ENCODE data around the gene RPRM. TPM values are rescaled to one million over a fixed set of nuclear protein-coding genes. Genes with fewer than 3 reads are reported as not detected.

The RPRM gene
- total and polyA plus RNA-seq, 10 of the 15 experiments (the other 5 are each of a cell fraction or from before 2014, with no cell fraction given), result 0.06 to 0.37 (median 0.11) TPM; not detected in 7

GRCh38 chr2:153455861-153456260, 22.7 kb downstream of the RPRM start:
- Histone ChIP-seq H3K9me3 (replicated peaks; ENCODE audit: control insufficient read depth, insufficient read depth, low read length) (no peaks in the 10 kb centered on the region), H4K20me1 (ENCODE audit: control insufficient read depth, insufficient read depth) (no peaks in the 10 kb centered on the region), H3K9ac (ENCODE audit: control insufficient read depth, insufficient read depth, low read length) (no peak overlapping the region), H3K4me3 (no peak overlapping the region), H3K4me2 (ENCODE audit: control insufficient read depth, insufficient read depth) (no peak overlapping the region), H3K27me3 (replicated peaks in 1 of 2; ENCODE audit: control insufficient read depth in 2 of 2, insufficient read depth in 2 of 2, low read length in 1 of 2) (no peaks in the 10 kb centered on the region; a peak in 1 of 4 replicates), H3K27ac (ENCODE audit: control insufficient read depth, insufficient read depth) (no peak overlapping the region), H3K4me1 (ENCODE audit: control insufficient read depth, insufficient read depth, low read length) (no peaks in the 10 kb centered on the region), H2AFZ (ENCODE audit: control insufficient read depth, low read depth, low read length) (no peak overlapping the region), H3K36me3 (ENCODE audit: control insufficient read depth in 2 of 2, insufficient read depth in 2 of 2, low read length in 1 of 2) (no peaks in the 10 kb centered on the region), H3K79me2 (ENCODE audit: control insufficient read depth, insufficient read depth, low read length) (no peaks in the 10 kb centered on the region)
- no peak for TF ChIP-seq MYC (IDR thresholded peaks at IDR 0.05; ENCODE audit: insufficient read depth, insufficient read length, insufficient replicate concordance, low read length, severe bottlenecking)
- no peak for TF ChIP-seq MXI1 (IDR thresholded peaks at IDR 0.05; ENCODE audit: low read depth, low read length)
- TF ChIP-seq NFIC (IDR thresholded peaks at IDR 0.05; ENCODE audit: low read depth, low read length), result no peak
- TF ChIP-seq TCF3 (IDR thresholded peaks at IDR 0.05; ENCODE audit: borderline replicate concordance, insufficient read depth, low read depth, low read length), result no peak
- no peak for TF ChIP-seq ZBED1 (IDR thresholded peaks at IDR 0.05; ENCODE audit: borderline replicate concordance)
- no peak for TF ChIP-seq MTA3 (IDR thresholded peaks at IDR 0.05; ENCODE audit: borderline replicate concordance, low read length)
- TF ChIP-seq CREB1 (IDR thresholded peaks at IDR 0.05; ENCODE audit: low read depth), result no peak
- no peak for TF ChIP-seq RAD51 (IDR thresholded peaks at IDR 0.05)
- no peak for TF ChIP-seq USF1 (IDR thresholded peaks at IDR 0.05; ENCODE audit: borderline replicate concordance, extremely low read length, insufficient read depth, low read depth, low read length)
- no peak for TF ChIP-seq E4F1 (IDR thresholded peaks at IDR 0.05; ENCODE audit: borderline replicate concordance, partially characterized antibody)
- no peak for TF ChIP-seq POLR2A (IDR thresholded peaks at IDR 0.05; ENCODE audit: low read depth, low read length)
- TF ChIP-seq NR2C1 (IDR thresholded peaks at IDR 0.05), result no peak
- TF ChIP-seq NR2F1 (conservative IDR thresholded peaks at IDR 0.05), result no peak
- TF ChIP-seq SP1 (IDR thresholded peaks at IDR 0.05; ENCODE audit: low read depth, low read length), result no peak
- BruUV-seq (replicated peaks), result no TSS peak
- FAIRE-seq (no peak), DNase-seq (ENCODE audit: low read depth, low spot score) (no peak), ATAC-seq (no peak)
- ChIA-PET RAD21 (ENCODE audit: unreplicated experiment) (no interaction called here), SMC1A (ENCODE audit: uncharacterized antibody, unreplicated experiment) (no interaction called here), POLR2A (no interaction called here), CTCF (interaction anchor here (0.6 kb wide), 1 partner anchor 1577 kb away, joined by 3 read pairs; no protein-coding TSS in a partner anchor)
- intact Hi-C loops (cut with micrococcal nuclease; ENCODE audit: unreplicated experiment) (no loop called here), in situ Hi-C loops (cut with MboI) (no loop called here)
- 47% methylated on average over 8 of the region's 8 CpGs for WGBS (ENCODE audit: insufficient coverage, insufficient replicate concordance, low lambda C conversion rate, missing lambda C conversion rate)
